Activated naive CD8-positive, alpha-beta T cell treated with anti-CD3 and anti-CD28 coated beads, Interleukin-2, amount 50 U/mL, for 24 hours (primary cell): ENCODE results near the gene GLIS1.

ENCODE experiments used
- ATAC-seq: fragments of 150-1000 bp; cut with Tn5 transposase; one replicate; pipeline ENCODE4 v1.10.0; 2021
- DNase-seq: peaks from one replicate; pipeline ENCODE4 v3.0.0; 2021
- H3K27ac Mint-ChIP-seq: one replicate; pipeline ENCODE4 v1.8.0; 2021; ENCODE audit warnings: mild to moderate bottlenecking, mixed read lengths
- H3K27me3 Mint-ChIP-seq: one replicate; pipeline ENCODE4 v1.8.0; 2021; ENCODE audit warnings: mixed read lengths
- H3K36me3 Mint-ChIP-seq: one replicate; pipeline ENCODE4 v1.8.0; 2021; ENCODE audit warnings: low read depth, mixed read lengths
- H3K4me1 Mint-ChIP-seq: one replicate; pipeline ENCODE4 v1.8.0; 2021; ENCODE audit warnings: mixed read lengths
- H3K4me3 Mint-ChIP-seq: one replicate; pipeline ENCODE4 v1.8.0; 2021; ENCODE audit warnings: mild to moderate bottlenecking, moderate library complexity, mixed read lengths
- H3K9me3 Mint-ChIP-seq: one replicate; pipeline ENCODE4 v1.8.0; 2021; ENCODE audit warnings: mixed read lengths

GLIS1 gene

GRCh38 chr1:53687426-53687825 is 51.5 kb downstream of the GLIS1 start:
- no peak overlapping the region for H3K27ac Mint-ChIP-seq
- no peak overlapping the region for H3K4me3 Mint-ChIP-seq
- no peaks in the 10 kb centered on the region for H3K36me3 Mint-ChIP-seq
- no peaks in the 10 kb centered on the region for H3K4me1 Mint-ChIP-seq
- peaks cover 3% of the 10 kb centered on the region for H3K27me3 Mint-ChIP-seq
- ATAC-seq (no peak), DNase-seq (no peak)
- no peaks in the 10 kb centered on the region for H3K9me3 Mint-ChIP-seq

- DNase-seq (no peak), ATAC-seq (no peak)
- Mint-ChIP-seq H3K4me3 (no peak overlapping the region), H3K36me3 (no peaks in the 10 kb centered on the region), H3K27ac (no peak overlapping the region), H3K27me3 (peaks cover 3% of the 10 kb centered on the region), H3K9me3 (no peaks in the 10 kb centered on the region), H3K4me1 (peaks cover 4% of the 10 kb centered on the region)
These were observed 52.0 kb downstream of the GLIS1 start for GRCh38 chr1:53686965-53687267.

- H3K27ac Mint-ChIP-seq: no peak overlapping the region
- no peaks in the 10 kb centered on the region for H3K9me3 Mint-ChIP-seq
- ATAC-seq (no peak), DNase-seq (no peak)
- peaks cover 6% of the 10 kb centered on the region for H3K4me1 Mint-ChIP-seq
- H3K36me3 Mint-ChIP-seq: no peaks in the 10 kb centered on the region
- peaks cover 3% of the 10 kb centered on the region for H3K27me3 Mint-ChIP-seq
- no peak overlapping the region for H3K4me3 Mint-ChIP-seq
These were observed 52.6 kb downstream of the GLIS1 start for GRCh38 chr1:53686091-53686964.

- DNase-seq (no peak), ATAC-seq (no peak)
- Mint-ChIP-seq H3K27me3 (peaks cover 3% of the 10 kb centered on the region), H3K36me3 (no peaks in the 10 kb centered on the region), H3K9me3 (no peaks in the 10 kb centered on the region), H3K4me3 (no peak overlapping the region), H3K27ac (no peak overlapping the region), H3K4me1 (peaks cover 6% of the 10 kb centered on the region)
These were observed 53.5 kb downstream of the GLIS1 start for GRCh38 chr1:53685272-53686051.

GRCh38 chr1:53684741-53685140 is 54.2 kb downstream of the GLIS1 start:
- H3K36me3 Mint-ChIP-seq: no peaks in the 10 kb centered on the region
- ATAC-seq: no peak
- H3K27me3 Mint-ChIP-seq: peaks cover 3% of the 10 kb centered on the region
- H3K9me3 Mint-ChIP-seq: no peaks in the 10 kb centered on the region
- no peak overlapping the region for H3K4me3 Mint-ChIP-seq
- H3K4me1 Mint-ChIP-seq: peaks cover 6% of the 10 kb centered on the region
- no peak for DNase-seq
- H3K27ac Mint-ChIP-seq: no peak overlapping the region

GRCh38 chr1:53683986-53684740 is 54.8 kb downstream of the GLIS1 start:
- peaks cover 6% of the 10 kb centered on the region for H3K4me1 Mint-ChIP-seq
- H3K9me3 Mint-ChIP-seq: no peaks in the 10 kb centered on the region
- no peak overlapping the region for H3K27ac Mint-ChIP-seq
- no peaks in the 10 kb centered on the region for H3K36me3 Mint-ChIP-seq
- H3K4me3 Mint-ChIP-seq: no peak overlapping the region
- ATAC-seq: no peak
- peaks cover 3% of the 10 kb centered on the region for H3K27me3 Mint-ChIP-seq
- no peak for DNase-seq

- ATAC-seq (no peak), DNase-seq (no peak)
- Mint-ChIP-seq H3K27me3 (peaks cover 3% of the 10 kb centered on the region), H3K36me3 (no peaks in the 10 kb centered on the region), H3K9me3 (no peaks in the 10 kb centered on the region), H3K27ac (peak overlapping the region; percentile 5), H3K4me3 (no peak overlapping the region), H3K4me1 (peaks cover 6% of the 10 kb centered on the region)
These were observed 56.1 kb downstream of the GLIS1 start for GRCh38 chr1:53682881-53683280.

- Mint-ChIP-seq H3K36me3 (no peaks in the 10 kb centered on the region), H3K4me1 (peaks cover 6% of the 10 kb centered on the region), H3K27me3 (peaks cover 3% of the 10 kb centered on the region), H3K27ac (no peak overlapping the region), H3K4me3 (no peak overlapping the region), H3K9me3 (no peaks in the 10 kb centered on the region)
- ATAC-seq: peak; percentile 38
- DNase-seq: peak; percentile 44
These were observed 56.8 kb downstream of the GLIS1 start for GRCh38 chr1:53681977-53682685.

- peaks cover 3% of the 10 kb centered on the region for H3K27me3 Mint-ChIP-seq
- H3K4me1 Mint-ChIP-seq: peaks cover 6% of the 10 kb centered on the region
- H3K36me3 Mint-ChIP-seq: no peaks in the 10 kb centered on the region
- DNase-seq: no peak
- H3K27ac Mint-ChIP-seq: no peak overlapping the region
- no peaks in the 10 kb centered on the region for H3K9me3 Mint-ChIP-seq
- ATAC-seq: no peak
- no peak overlapping the region for H3K4me3 Mint-ChIP-seq
These were observed 57.5 kb downstream of the GLIS1 start for GRCh38 chr1:53681351-53681976.

GRCh38 chr1:53680868-53681267 is 58.1 kb downstream of the GLIS1 start:
- Mint-ChIP-seq H3K9me3 (no peaks in the 10 kb centered on the region), H3K4me1 (peaks cover 6% of the 10 kb centered on the region), H3K27ac (no peak overlapping the region), H3K27me3 (peaks cover 1% of the 10 kb centered on the region), H3K4me3 (no peak overlapping the region), H3K36me3 (no peaks in the 10 kb centered on the region)
- DNase-seq (no peak), ATAC-seq (no peak)

GRCh38 chr1:53678938-53679825 is 59.8 kb downstream of the GLIS1 start:
- DNase-seq (no peak), ATAC-seq (no peak)
- no peaks in the 10 kb centered on the region for H3K36me3 Mint-ChIP-seq
- peaks cover 6% of the 10 kb centered on the region for H3K4me1 Mint-ChIP-seq
- H3K27ac Mint-ChIP-seq: no peak overlapping the region
- no peak overlapping the region for H3K4me3 Mint-ChIP-seq
- H3K27me3 Mint-ChIP-seq: peaks cover 1% of the 10 kb centered on the region
- no peaks in the 10 kb centered on the region for H3K9me3 Mint-ChIP-seq

- peaks cover 6% of the 10 kb centered on the region for H3K4me1 Mint-ChIP-seq
- H3K4me3 Mint-ChIP-seq: no peak overlapping the region
- no peaks in the 10 kb centered on the region for H3K9me3 Mint-ChIP-seq
- no peak overlapping the region for H3K27ac Mint-ChIP-seq
- ATAC-seq (no peak), DNase-seq (no peak)
- no peaks in the 10 kb centered on the region for H3K36me3 Mint-ChIP-seq
- H3K27me3 Mint-ChIP-seq: peaks cover under 1% of the 10 kb centered on the region
These were observed 60.5 kb downstream of the GLIS1 start for GRCh38 chr1:53678507-53678906.

GRCh38 chr1:53678046-53678445 is 60.9 kb downstream of the GLIS1 start:
- ATAC-seq: no peak
- no peak for DNase-seq

More at GRCh38 chr1:53678046-53678445, 60.9 kb downstream of the GLIS1 start:
- Mint-ChIP-seq H3K9me3 (no peaks in the 10 kb centered on the region), H3K27me3 (no peaks in the 10 kb centered on the region), H3K4me1 (peaks cover 6% of the 10 kb centered on the region), H3K27ac (no peak overlapping the region), H3K4me3 (no peak overlapping the region), H3K36me3 (no peaks in the 10 kb centered on the region)
